Right cardiac atrium (tissue), 5 donors: ENCODE data around the gene EDDM13. TPM values are rescaled to one million over a fixed set of nuclear protein-coding genes. Genes with fewer than 3 reads are reported as not detected.
"Not testable (repeated sequence)": the region's sequence is repeated elsewhere in the genome, so short reads cannot be mapped to it uniquely, and the experiment has no call there.

Source experiments
- ATAC-seq, 2 donors: fragments of 200-7000 bp; cut with Tn5 transposase; one replicate each; pipeline versions ENCODE4 v1.8.0 to v1.9.1; 2020; ENCODE audit warnings: moderate library complexity in 2 of 2, mild to moderate bottlenecking in 1 of 2
- DNase-seq, 3 donors: peaks; one replicate each; pipeline ENCODE4 v3.0.0-alpha.2; 2020
- H3K27ac ChIP-seq: one replicate; pipeline ENCODE4 v1.5.1; 2013; ENCODE audit warnings: mild to moderate bottlenecking, low read length, control low read depth, moderate library complexity
- H3K27me3 ChIP-seq: one replicate; pipeline ENCODE4 v1.6.1; 2013; ENCODE audit not compliant: control insufficient read depth, insufficient read depth
- H3K4me1 ChIP-seq: one replicate; pipeline ENCODE4 v1.6.1; 2013; ENCODE audit warnings: low read length; ENCODE audit not compliant: control insufficient read depth, insufficient read depth
- H3K4me3 ChIP-seq: one replicate; pipeline ENCODE4 v1.5.1; 2013; ENCODE audit warnings: low read length, control low read depth
- H3K9me3 ChIP-seq: one replicate; pipeline ENCODE4 v1.6.1; 2013; ENCODE audit warnings: low read length; ENCODE audit not compliant: control insufficient read depth
- WGBS: extraction: QIAGEN DNeasy Blood & Tissue Kit; methylation state at CpG from one replicate; pipeline ENCODE4 v1.1.7; 2013; 5-methylcytosine and 5-hydroxymethylcytosine counted together
- intact Hi-C, 4 donors: fragments of 100-400 bp; cut with DNase I; formaldehyde crosslinking; loops; one replicate each; pipeline versions ENCODE4 v1.11.0 to v1.14.0; 2022 to 2023
- polyA plus RNA-seq: library from polyadenylated mRNA; stranded (reverse); fragments of 200-250 nt; gene quantifications from one replicate; pipeline ENCODE4 v1.2.3, GENCODE V29; 2013
- total RNA-seq, 4 donors: library from RNA; stranded (reverse); fragmentation: NEBNext Ultra II Directional; extraction: Animal tissue kit (Norgen Biotek cat#: 25700); gene quantifications; one replicate each; pipeline ENCODE4 v1.2.1, GENCODE V29; 2021
- donor health status: healthy with polysubstance abuse.
- donor health status: DM: no; HTN: yes; CAD: no.
- donor health status: DM: no; HTN: no; CAD: no.
- donor health status: DM: no; HTN: yes; CAD: no; lungs with severe emphysema.
- donor health status: DM: yes; HTN: yes; CAD: no.

EDDM13 gene
- total and polyA plus RNA-seq, 5 donors = 0.32 TPM; not detected in 4

DNA sequence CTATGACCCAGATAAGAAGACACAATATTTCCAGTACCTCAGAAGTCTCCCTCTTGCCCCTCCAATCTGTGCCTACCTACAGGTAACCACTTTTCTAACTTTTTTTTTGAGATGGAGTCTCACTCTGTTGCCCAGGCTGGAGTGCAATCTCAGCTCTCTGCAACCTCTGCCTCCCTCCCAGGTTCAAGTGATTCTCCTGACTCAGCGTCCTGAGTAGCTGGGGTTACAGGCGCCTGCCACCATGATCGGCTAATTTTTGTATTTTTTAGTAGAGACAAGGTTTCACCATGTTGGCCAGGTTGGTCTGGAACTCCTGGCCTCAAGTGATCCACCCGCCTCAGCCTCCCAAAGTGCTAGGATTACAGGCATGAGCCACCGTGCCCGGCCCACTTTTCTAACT lies 10.6 kb upstream of the EDDM13 start:
- H3K27ac ChIP-seq, ATAC-seq, H3K27me3 ChIP-seq, H3K9me3 ChIP-seq, intact Hi-C loops, H3K4me1 ChIP-seq, DNase-seq, H3K4me3 ChIP-seq: not testable (repeated sequence)
- 94% methylated on average over 6 of the region's 6 CpGs for WGBS

- ATAC-seq = no peak
- no peak for DNase-seq
- WGBS = 82% methylated on average over 5 of the region's 5 CpGs
- Histone ChIP-seq H3K9me3 (no peaks in the 10 kb centered on the region), H3K4me3 (no peak overlapping the region), H3K27ac (no peak overlapping the region), H3K4me1 (no peaks in the 10 kb centered on the region), H3K27me3 (no peaks in the 10 kb centered on the region)
- intact Hi-C loops = no loop called here
These were observed 9.2 kb upstream of the EDDM13 start for GRCh38 chr19:56263319-56263718.

- ATAC-seq (peak in 1 of 2 donors; percentile 39), DNase-seq (no peak)
- Histone ChIP-seq H3K4me3 (no peak overlapping the region), H3K27me3 (no peaks in the 10 kb centered on the region), H3K4me1 (no peaks in the 10 kb centered on the region), H3K9me3 (no peaks in the 10 kb centered on the region), H3K27ac (no peak overlapping the region)
- intact Hi-C loops = no loop called here
- WGBS = 28% methylated on average over 3 of the region's 3 CpGs
These were observed 6.5 kb upstream of the EDDM13 start for GRCh38 chr19:56266051-56266450.

DNA sequence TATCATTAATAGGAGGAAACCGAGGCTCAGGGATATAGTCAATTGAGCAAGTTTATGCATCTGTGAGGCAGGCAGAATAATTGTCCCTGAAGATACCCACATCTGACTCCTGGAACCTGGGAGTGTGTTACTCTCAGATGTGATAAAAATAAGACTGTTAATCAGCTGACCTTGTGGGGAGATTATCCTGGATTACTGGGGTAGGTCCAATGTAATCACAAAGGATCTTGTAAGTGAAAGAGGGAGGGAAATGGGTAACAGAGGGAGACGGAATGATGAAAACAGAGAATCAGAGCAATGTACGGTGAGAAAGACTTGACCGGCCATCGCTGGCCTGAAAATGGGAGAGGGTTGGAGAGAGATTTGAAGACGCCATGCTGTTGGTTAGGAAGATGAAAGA lies 3.2 kb upstream of the EDDM13 start:
- Histone ChIP-seq H3K9me3 (no peaks in the 10 kb centered on the region), H3K4me3 (no peak overlapping the region), H3K4me1 (no peaks in the 10 kb centered on the region), H3K27ac (no peak overlapping the region), H3K27me3 (no peaks in the 10 kb centered on the region)
- WGBS = 95% methylated on average over 6 of the region's 6 CpGs
- intact Hi-C loops = no loop called here
- ATAC-seq = no peak
- DNase-seq = no peak

DNA sequence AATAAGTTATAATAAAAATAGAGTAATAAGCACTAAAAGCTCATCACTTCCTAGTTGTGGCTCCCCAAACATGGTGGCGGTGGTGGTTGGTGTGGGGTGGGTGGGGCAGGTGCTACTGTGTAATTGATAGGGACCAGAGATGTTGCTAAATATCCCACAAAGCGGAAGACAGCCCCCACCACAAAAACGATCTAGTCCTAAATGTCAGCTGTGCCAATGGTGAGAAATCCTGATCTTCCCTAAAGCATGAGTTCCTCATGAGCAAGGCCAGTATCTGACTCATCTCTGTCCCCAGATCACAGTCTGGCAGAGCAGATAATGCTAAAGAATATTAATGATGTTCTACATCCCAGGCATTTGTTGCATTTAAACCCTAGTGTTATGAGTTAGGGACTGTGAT lies 1.9 kb upstream of the EDDM13 start:
- intact Hi-C loops = no loop called here
- Histone ChIP-seq H3K9me3 (no peaks in the 10 kb centered on the region), H3K4me3 (no peak overlapping the region), H3K27me3 (no peaks in the 10 kb centered on the region), H3K4me1 (no peaks in the 10 kb centered on the region), H3K27ac (no peak overlapping the region)
- ATAC-seq = no peak
- 82% methylated on average over 3 of the region's 3 CpGs for whole genome bisulfite sequencing
- no peak for DNase-seq

DNA sequence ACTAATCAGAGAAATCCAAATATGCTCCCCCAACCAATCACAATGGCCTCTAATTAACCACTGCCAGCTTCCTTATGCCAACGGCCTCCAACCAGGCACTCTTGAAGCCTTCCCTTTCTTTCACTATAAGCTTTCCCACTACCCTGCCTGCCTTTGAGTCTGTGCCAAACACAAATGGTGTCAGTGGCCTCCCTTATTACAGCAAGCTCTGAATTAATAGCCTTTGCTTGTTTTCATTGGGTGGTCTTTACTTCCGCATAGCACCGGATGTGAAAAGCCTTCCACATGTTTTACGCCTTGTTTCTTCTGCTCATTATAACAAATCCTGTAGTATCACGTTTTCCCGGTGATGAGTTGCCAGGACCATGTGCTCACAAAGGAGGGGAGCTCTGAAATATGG lies 1.4 kb upstream of the EDDM13 start:
- H3K4me1 ChIP-seq = no peaks in the 10 kb centered on the region
- no peak for DNase-seq
- ATAC-seq = no peak
- no peaks in the 10 kb centered on the region for H3K27me3 ChIP-seq
- intact Hi-C loops = no loop called here
- no peaks in the 10 kb centered on the region for H3K9me3 ChIP-seq
- no peak overlapping the region for H3K27ac ChIP-seq
- WGBS = 74% methylated on average over 6 of the region's 6 CpGs
- no peak overlapping the region for H3K4me3 ChIP-seq

DNA sequence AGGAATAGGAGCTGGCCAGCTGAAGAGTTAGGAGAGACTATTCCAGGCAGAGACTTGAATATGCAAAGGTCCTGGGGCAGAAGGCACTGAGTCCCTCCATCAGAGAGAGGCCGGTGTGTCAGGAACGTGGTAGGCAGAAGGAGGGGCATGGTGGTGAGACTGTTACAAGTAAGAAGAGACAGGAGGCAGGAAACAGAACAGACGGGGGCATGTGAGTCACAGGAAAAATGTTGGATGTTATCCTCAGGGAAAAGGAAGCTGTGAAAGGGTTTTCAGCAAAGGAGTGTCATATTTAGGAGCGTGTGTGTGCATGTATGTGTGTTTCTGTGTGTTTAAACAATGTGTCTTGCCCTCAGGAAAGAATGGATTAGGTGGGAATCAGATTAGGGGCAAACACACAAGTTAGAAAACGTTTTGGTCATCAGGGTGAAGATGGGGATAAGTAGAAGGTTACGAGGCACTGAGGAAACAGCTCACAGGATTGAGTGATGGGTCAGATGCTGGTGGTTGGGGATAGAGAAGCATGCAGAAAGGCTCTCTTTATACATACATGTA lies 1.1 kb downstream of the EDDM13 start:
- no peak for DNase-seq
- H3K27ac ChIP-seq = no peak overlapping the region
- 47% methylated on average over 6 of the region's 6 CpGs for WGBS
- no peaks in the 10 kb centered on the region for H3K9me3 ChIP-seq
- H3K27me3 ChIP-seq = no peaks in the 10 kb centered on the region
- H3K4me3 ChIP-seq = no peak overlapping the region
- ATAC-seq = no peak
- H3K4me1 ChIP-seq = no peaks in the 10 kb centered on the region
- intact Hi-C loops = no loop called here

DNA sequence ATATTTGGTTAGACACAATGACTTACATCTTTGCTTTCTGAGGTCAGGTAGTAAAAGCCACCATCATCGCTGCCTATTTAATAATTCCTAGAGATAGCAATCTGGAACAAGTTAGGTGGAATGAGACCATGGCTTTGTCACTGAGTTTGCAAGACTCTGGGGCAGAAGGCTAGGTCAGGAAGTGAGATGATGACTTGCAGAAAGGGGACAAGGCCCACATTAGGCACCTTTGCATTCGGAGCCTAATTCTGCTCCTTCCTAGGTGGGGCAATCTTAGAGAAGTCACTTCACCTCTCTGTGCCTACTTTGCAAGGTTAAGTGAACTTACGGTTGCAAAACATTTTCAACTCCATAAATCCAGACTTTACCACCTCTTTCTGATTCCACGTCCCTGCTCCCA lies 10.3 kb downstream of the EDDM13 start:
- DNase-seq (no peak), ATAC-seq (no peak)
- Histone ChIP-seq H3K27ac (no peak overlapping the region), H3K9me3 (no peaks in the 10 kb centered on the region), H3K4me1 (no peaks in the 10 kb centered on the region), H3K4me3 (no peak overlapping the region), H3K27me3 (no peaks in the 10 kb centered on the region)
- WGBS = 93% methylated on average over 4 of the region's 4 CpGs
- intact Hi-C loops = no loop called here

DNA sequence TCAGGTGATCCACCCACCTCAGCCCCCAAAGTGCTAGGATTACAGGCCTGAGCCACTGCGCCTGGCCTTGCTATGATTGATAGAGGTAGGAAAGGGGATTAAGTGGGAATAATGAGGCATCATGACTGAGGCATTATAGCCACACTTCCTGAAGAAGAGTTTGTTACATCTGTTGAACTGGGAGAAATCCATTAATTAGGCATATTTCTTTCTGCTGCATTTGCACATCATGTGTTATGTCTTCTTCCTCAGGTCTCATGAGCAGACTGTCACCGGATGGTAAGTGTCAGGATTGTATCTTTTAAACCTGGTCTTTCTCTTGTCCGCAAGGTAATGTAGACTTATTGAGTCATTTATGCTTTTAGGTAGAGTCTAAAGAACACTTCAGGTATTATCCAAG lies 12.2 kb downstream of the EDDM13 start:
- ATAC-seq (no peak), DNase-seq (no peak)
- H3K4me3 ChIP-seq = no peak overlapping the region
- intact Hi-C loops = no loop called here
- H3K27me3 ChIP-seq = no peaks in the 10 kb centered on the region
- H3K27ac ChIP-seq = no peak overlapping the region
- H3K4me1 ChIP-seq = no peaks in the 10 kb centered on the region
- H3K9me3 ChIP-seq = no peaks in the 10 kb centered on the region
- 97% methylated on average over 3 of the region's 3 CpGs for WGBS

- ATAC-seq = no peak
- H3K27me3 ChIP-seq = no peaks in the 10 kb centered on the region
- H3K4me1 ChIP-seq = no peaks in the 10 kb centered on the region
- no peak overlapping the region for H3K27ac ChIP-seq
- H3K4me3 ChIP-seq = no peak overlapping the region
- no peaks in the 10 kb centered on the region for H3K9me3 ChIP-seq
- DNase-seq = no peak
- intact Hi-C loops = no loop called here
These were observed 17.6 kb downstream of the EDDM13 start for GRCh38 chr19:56290104-56290503.

- no peak overlapping the region for H3K4me3 ChIP-seq
- no peak for ATAC-seq
- no peak for DNase-seq
- no peak overlapping the region for H3K27ac ChIP-seq
- H3K27me3 ChIP-seq = no peaks in the 10 kb centered on the region
- 94% methylated on average over 6 of the region's 6 CpGs for whole genome bisulfite sequencing
- intact Hi-C loops = no loop called here
- no peaks in the 10 kb centered on the region for H3K4me1 ChIP-seq
- no peaks in the 10 kb centered on the region for H3K9me3 ChIP-seq
These were observed 19.3 kb downstream of the EDDM13 start for GRCh38 chr19:56291867-56292266.

DNA sequence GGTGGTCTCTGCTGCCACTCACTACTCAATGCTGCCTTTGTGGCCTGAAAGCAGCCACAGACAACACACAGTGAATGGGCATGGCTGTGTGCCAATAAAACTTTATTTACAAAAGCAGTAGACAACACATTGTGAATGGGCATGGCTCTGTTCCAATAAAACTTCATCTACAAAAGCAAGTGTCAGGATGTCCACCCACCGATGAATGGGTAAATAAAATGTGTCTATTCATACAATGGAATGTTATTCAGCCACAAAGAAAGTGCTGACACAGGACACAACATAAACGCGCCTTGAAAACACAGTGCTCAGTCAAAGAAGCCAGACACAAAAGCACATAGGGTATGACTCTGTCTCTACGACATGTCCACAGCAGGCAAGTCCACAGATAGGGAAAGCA lies 22.0 kb downstream of the EDDM13 start:
- DNase-seq (no peak), ATAC-seq (no peak)
- no peaks in the 10 kb centered on the region for H3K4me1 ChIP-seq
- no peaks in the 10 kb centered on the region for H3K9me3 ChIP-seq
- no peak overlapping the region for H3K4me3 ChIP-seq
- H3K27ac ChIP-seq = no peak overlapping the region
- no peaks in the 10 kb centered on the region for H3K27me3 ChIP-seq
- WGBS = 86% methylated on average over 4 of the region's 4 CpGs
- intact Hi-C loops = no loop called here
